Fibroblast of mammary gland (primary cell): Measurements from ENCODE around the gene CABCOCO1.
A peak's percentile ranks its signal among the peaks of the same experiment; 100 is the strongest.

Experiments used
- DNase-seq: peaks from one replicate; pipeline ENCODE4 v3.0.0-alpha.2; 2010; ENCODE audit warnings: low read depth
- H3K4me3 ChIP-seq: 2 replicates; pipeline ENCODE4 v1.5.1; 2011; ENCODE audit warnings: low read depth, mild to moderate bottlenecking, low read length, moderate library complexity; ENCODE audit not compliant: control insufficient read depth
- TF ChIP-seq, protein P1 (sequence below): conservative IDR thresholded peaks from 2 replicates; pipeline ENCODE4 v1.5.1; 2011; ENCODE audit warnings: low read depth, low read length, inconsistent platforms; ENCODE audit not compliant: control insufficient read depth, insufficient read depth

CABCOCO1 gene

GRCh38 chr10:61752111-61753011 is 89.6 kb downstream of the CABCOCO1 start:
- H3K4me3 ChIP-seq: no peak overlapping the region
- DNase-seq: peak; percentile 55
- TF ChIP-seq, protein P1, sequence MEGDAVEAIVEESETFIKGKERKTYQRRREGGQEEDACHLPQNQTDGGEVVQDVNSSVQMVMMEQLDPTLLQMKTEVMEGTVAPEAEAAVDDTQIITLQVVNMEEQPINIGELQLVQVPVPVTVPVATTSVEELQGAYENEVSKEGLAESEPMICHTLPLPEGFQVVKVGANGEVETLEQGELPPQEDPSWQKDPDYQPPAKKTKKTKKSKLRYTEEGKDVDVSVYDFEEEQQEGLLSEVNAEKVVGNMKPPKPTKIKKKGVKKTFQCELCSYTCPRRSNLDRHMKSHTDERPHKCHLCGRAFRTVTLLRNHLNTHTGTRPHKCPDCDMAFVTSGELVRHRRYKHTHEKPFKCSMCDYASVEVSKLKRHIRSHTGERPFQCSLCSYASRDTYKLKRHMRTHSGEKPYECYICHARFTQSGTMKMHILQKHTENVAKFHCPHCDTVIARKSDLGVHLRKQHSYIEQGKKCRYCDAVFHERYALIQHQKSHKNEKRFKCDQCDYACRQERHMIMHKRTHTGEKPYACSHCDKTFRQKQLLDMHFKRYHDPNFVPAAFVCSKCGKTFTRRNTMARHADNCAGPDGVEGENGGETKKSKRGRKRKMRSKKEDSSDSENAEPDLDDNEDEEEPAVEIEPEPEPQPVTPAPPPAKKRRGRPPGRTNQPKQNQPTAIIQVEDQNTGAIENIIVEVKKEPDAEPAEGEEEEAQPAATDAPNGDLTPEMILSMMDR: no peak

GRCh38 chr10:61753453-61753852 is 90.7 kb downstream of the CABCOCO1 start:
- no peak for DNase-seq
- TF ChIP-seq, protein P1: no peak
- H3K4me3 ChIP-seq: no peak overlapping the region

- no peak for DNase-seq
- TF ChIP-seq, protein P1: no peak
- no peak overlapping the region for H3K4me3 ChIP-seq
These were observed 92.1 kb downstream of the CABCOCO1 start for GRCh38 chr10:61754587-61755550.

DNA sequence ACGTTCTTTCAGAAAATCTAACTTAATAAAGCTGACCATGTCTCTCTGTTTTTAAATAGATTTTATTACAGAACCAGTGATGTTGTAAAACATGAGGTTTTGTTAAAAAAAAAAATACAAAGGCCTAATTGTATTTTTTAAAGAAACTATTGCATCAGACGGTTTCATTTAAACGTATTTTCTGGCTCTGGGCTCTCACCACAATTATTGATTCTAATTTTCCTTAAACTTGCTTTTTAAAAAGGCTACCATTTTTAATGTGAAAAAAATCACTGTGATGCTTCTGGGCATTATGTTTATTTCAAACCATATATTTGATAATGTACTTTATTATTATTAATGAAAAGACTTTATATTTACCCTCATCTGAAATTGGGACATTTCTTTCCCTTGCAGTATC is 94.3 kb downstream of the CABCOCO1 start:
- no peak overlapping the region for H3K4me3 ChIP-seq
- TF ChIP-seq, protein P1: no peak
- no peak for DNase-seq

DNA sequence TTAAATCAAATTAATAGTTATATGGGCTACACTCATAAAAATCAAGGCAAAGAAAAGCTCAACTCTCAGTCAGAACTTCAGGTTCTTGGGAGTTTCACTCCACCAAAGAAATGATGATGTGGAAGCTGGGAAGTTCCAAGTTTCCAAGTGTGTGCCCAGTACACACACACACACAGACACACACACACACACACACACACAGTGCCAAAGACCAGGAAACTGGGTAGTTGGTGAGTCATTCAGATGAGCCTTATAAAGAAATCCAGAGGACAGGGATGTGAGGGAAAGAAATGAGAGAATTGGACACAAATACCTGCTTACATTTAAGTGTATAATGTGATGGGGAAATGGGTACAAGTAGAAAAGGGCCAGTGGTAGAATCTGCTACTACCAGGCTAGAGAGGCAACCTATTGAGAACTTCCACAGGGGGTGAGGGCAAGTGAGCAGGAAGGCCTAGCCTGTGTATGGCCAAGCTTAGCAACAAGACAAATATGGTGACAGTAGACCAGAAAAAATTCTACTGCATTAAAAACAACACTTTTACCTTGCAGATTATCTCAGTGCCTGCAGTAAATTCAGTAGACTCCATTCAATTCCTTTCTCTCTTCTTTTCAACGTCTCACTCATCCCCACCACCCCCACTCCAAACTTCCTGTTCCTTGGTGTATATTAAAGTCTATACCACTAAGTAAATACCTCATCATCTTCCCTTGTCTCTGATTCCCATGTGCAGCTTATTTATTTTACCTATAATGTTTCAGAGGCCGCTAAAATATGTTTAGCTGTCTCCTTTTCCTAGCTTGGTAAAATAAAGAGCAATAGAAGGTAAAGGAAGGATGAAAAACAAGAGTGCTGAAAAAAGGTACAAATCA is 95.0 kb downstream of the CABCOCO1 start:
- no peak overlapping the region for H3K4me3 ChIP-seq
- peak; percentile 82 for DNase-seq
- TF ChIP-seq, protein P1: no peak

DNA sequence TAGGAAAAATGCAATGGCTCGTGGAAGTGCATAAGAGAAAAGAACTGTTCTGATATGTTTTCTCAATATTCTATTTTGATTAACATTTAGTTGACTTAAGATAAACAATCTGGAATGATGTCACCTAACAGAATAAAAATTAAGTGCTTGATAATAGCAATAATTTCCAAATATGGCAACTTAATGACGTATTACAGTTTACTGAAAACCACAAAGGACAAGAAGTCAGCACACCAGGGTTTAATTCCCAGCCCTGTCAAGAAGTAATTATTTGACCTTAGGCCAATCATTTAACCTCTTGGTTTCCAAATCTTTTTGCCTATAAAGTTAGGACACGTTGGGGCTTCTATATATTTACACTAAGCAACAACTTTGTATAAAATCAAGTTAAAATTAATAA is 95.7 kb downstream of the CABCOCO1 start:
- peak; percentile 80 for DNase-seq
- TF ChIP-seq, protein P1: no peak
- H3K4me3 ChIP-seq: no peak overlapping the region
